GM23338 (cell line): ENCODE data around the gene STEAP1. TPM values are rescaled to one million over a fixed set of nuclear protein-coding genes. Genes with fewer than 3 reads are reported as not detected.
A peak's percentile ranks its signal among the peaks of the same experiment; 100 is the strongest.

Experiments used
- ATAC-seq: fragments of 200-7000 bp; cut with Tn5 transposase; 3 replicates; pipeline ENCODE4 v1.9.1; 2020
- DNase-seq: peaks from one replicate; pipeline ENCODE4 v3.0.0-alpha.2; 2015; ENCODE audit warnings: low spot score
- H2AFZ ChIP-seq: fragments of 200-600 bp; sonication (generic); 2 replicates; pipeline ENCODE4 v1.8.0; 2016; ENCODE audit warnings: antibody characterized with exemption, mild to moderate bottlenecking, moderate library complexity
- H3F3A ChIP-seq: fragments of 200-600 bp; sonication (generic); replicated peaks from 2 replicates; pipeline ENCODE4 v1.8.0; 2017; ENCODE audit warnings: antibody characterized with exemption, mixed run types, low read depth
- H3K27ac ChIP-seq: fragments of 200-600 bp; sonication (generic); 2 replicates; pipeline ENCODE4 v1.6.1; 2016; ENCODE audit warnings: low read depth
- H3K27me3 ChIP-seq: fragments of 200-600 bp; sonication (generic); 2 replicates; pipeline ENCODE4 v1.8.0; 2016; ENCODE audit warnings: mild to moderate bottlenecking, mixed run types, moderate library complexity; ENCODE audit not compliant: insufficient read depth
- H3K36me3 ChIP-seq: fragments of 200-600 bp; sonication (generic); 2 replicates; pipeline ENCODE4 v1.8.0; 2016; ENCODE audit warnings: mild to moderate bottlenecking; ENCODE audit not compliant: insufficient read depth
- H3K4me1 ChIP-seq: fragments of 200-600 bp; sonication (generic); 2 replicates; pipeline ENCODE4 v1.8.0; 2016; ENCODE audit warnings: mild to moderate bottlenecking, moderate library complexity; ENCODE audit not compliant: insufficient read depth
- H3K4me2 ChIP-seq: fragments of 200-600 bp; sonication (generic); 2 replicates; pipeline ENCODE4 v1.7.1; 2017; ENCODE audit warnings: mixed run types
- H3K4me3 ChIP-seq: fragments of 200-600 bp; sonication (generic); 2 replicates; pipeline ENCODE4 v1.6.1; 2016; ENCODE audit warnings: mixed run types
- H3K79me2 ChIP-seq: fragments of 200-600 bp; sonication (generic); replicated peaks from 2 replicates; pipeline ENCODE4 v1.8.0; 2017; ENCODE audit warnings: mild to moderate bottlenecking; ENCODE audit not compliant: insufficient read depth
- H3K9me2 ChIP-seq: fragments of 200-600 bp; sonication (generic); 2 replicates; pipeline ENCODE4 v1.8.0; 2017; ENCODE audit not compliant: insufficient read depth
- H4K20me1 ChIP-seq: fragments of 200-600 bp; sonication (generic); replicated peaks from 2 replicates; pipeline ENCODE4 v1.8.0; 2017; ENCODE audit warnings: mild to moderate bottlenecking; ENCODE audit not compliant: insufficient read depth
- H3K27ac Mint-ChIP-seq: 2 replicates; pipeline ENCODE4 v1.8.0; 2020; ENCODE audit warnings: inconsistent platforms, mild to moderate bottlenecking, moderate library complexity, mixed read lengths
- H3K27me3 Mint-ChIP-seq: 3 replicates; pipeline ENCODE4 v1.8.0; 2022; ENCODE audit warnings: low read depth, mild to moderate bottlenecking, moderate library complexity, mixed read lengths, inconsistent platforms; ENCODE audit not compliant: insufficient read depth, poor library complexity
- H3K36me3 Mint-ChIP-seq: 3 replicates; pipeline ENCODE4 v1.8.0; 2021; ENCODE audit warnings: low read depth, mild to moderate bottlenecking, inconsistent platforms, moderate library complexity, mixed read lengths
- H3K4me1 Mint-ChIP-seq: 3 replicates; pipeline ENCODE4 v1.8.0; 2020; ENCODE audit warnings: mild to moderate bottlenecking, inconsistent platforms, mixed read lengths
- H3K4me3 Mint-ChIP-seq: 3 replicates; pipeline ENCODE4 v1.8.0; 2021; ENCODE audit warnings: moderate library complexity, mild to moderate bottlenecking, inconsistent platforms, mixed read lengths
- H3K9me3 Mint-ChIP-seq: 3 replicates; pipeline ENCODE4 v1.8.0; 2020; ENCODE audit warnings: moderate library complexity, mild to moderate bottlenecking, inconsistent platforms, mixed read lengths
- CREB1 ChIP-seq: fragments of 250-450 bp; sonication (Bioruptor Pico); IDR thresholded peaks from 2 replicates; pipeline ENCODE4 v1.5.0; 2020; ENCODE audit warnings: low read depth, mild to moderate bottlenecking, moderate library complexity
- EZH2 ChIP-seq: fragments of 200-600 bp; sonication (generic); IDR thresholded peaks from one replicate; pipeline ENCODE4 v1.8.0; 2017; ENCODE audit warnings: antibody characterized with exemption, mild to moderate bottlenecking, low read depth; ENCODE audit not compliant: unreplicated experiment
- EZH2phosphoT487 ChIP-seq: fragments of 200-600 bp; sonication (generic); IDR thresholded peaks from one replicate; pipeline ENCODE4 v1.8.1; 2018; ENCODE audit warnings: antibody characterized with exemption; ENCODE audit not compliant: unreplicated experiment
- JUNB ChIP-seq: IDR thresholded peaks from one replicate; pipeline ENCODE4 v1.6.1; 2016; ENCODE audit warnings: antibody characterized with exemption; ENCODE audit not compliant: unreplicated experiment
- NANOG ChIP-seq: IDR thresholded peaks from 2 replicates; pipeline ENCODE4 v1.6.1; 2016; ENCODE audit warnings: antibody characterized with exemption, borderline replicate concordance
- POLR2AphosphoS5 ChIP-seq: IDR thresholded peaks from 2 replicates; pipeline ENCODE4 v1.6.1; 2016; ENCODE audit warnings: antibody characterized with exemption, low read depth
- STAT1 ChIP-seq: IDR thresholded peaks from one replicate; pipeline ENCODE4 v1.6.1; 2016; ENCODE audit warnings: antibody characterized with exemption; ENCODE audit not compliant: unreplicated experiment
- ZNF114 ChIP-seq: fragments of 250-450 bp; sonication (Bioruptor Pico); IDR thresholded peaks from 2 replicates; pipeline ENCODE4 v1.5.0; 2020; ENCODE audit warnings: mild to moderate bottlenecking, moderate library complexity
- ZNF331 ChIP-seq: fragments of 250-450 bp; sonication (Bioruptor Pico); IDR thresholded peaks from 2 replicates; pipeline ENCODE4 v1.5.0; 2020; ENCODE audit warnings: low read depth, mild to moderate bottlenecking, moderate library complexity
- polyA plus RNA-seq: library from polyadenylated mRNA; unstranded; fragments of >200 nt; fragmentation: Nextera tagmentation; extraction: Ambion mirVana; gene quantifications from 2 replicates; pipeline ENCODE4 v1.2.1, GENCODE V29; 2016
- total RNA-seq: library from RNA; depleted of rRNA; stranded (reverse); fragments of >200 nt; shearing (Covaris generic); gene quantifications from 2 replicates; pipeline ENCODE4 v1.2.3, GENCODE V29; 2014
- TF ChIP-seq, protein P1 (sequence below), 2 experiments: fragments of 200-600 bp in 1 of 2; sonication (generic) in 1 of 2; conservative IDR thresholded peaks; 2 replicates each; pipeline versions ENCODE4 v1.5.1 to v1.6.1; 2016 to 2017; ENCODE audit warnings: antibody characterized with exemption in 2 of 2, low read depth in 2 of 2, mild to moderate bottlenecking in 2 of 2, moderate library complexity in 1 of 2
- TF ChIP-seq, protein P2 (sequence below): fragments of 250-450 bp; sonication (Bioruptor Pico); IDR thresholded peaks from 2 replicates; pipeline ENCODE4 v1.5.0; 2020; ENCODE audit warnings: mild to moderate bottlenecking, moderate library complexity
- TF ChIP-seq, protein P3 (sequence below): IDR thresholded peaks from one replicate; pipeline ENCODE4 v1.6.1; 2018; ENCODE audit warnings: antibody characterized with exemption; ENCODE audit not compliant: unreplicated experiment

STEAP1 gene
- total and polyA plus RNA-seq, 2 experiments from 2014 or later = 14.7 to 14.9 TPM

DNA sequence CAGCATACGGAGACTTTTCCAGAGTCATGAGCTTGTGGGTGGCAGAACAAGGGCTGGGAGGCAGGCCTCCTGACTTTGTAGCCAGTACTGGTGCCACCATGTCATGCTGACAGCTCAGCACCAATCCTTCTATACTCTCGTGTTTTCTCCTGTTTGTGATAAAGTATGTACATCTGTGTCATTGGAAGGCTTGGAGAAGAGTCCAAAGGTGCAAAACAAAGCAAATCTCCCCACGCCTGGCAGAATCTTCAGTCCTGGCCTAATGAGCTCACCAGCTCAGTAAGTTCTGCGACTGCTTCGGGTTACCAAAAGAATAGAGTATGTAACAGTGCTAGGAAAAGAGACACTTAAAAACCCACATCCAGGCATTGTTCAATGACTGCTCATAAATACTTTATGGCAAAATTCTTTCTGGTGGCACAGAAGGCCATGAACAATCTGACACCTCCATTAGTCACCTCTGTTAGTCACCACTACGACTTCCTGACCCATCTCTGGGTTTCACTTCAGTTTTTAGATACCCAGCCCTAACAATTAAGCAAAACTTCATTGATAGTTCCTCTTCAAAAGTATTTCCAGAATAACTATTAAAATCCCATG, 24.5 kb downstream of the STEAP1 start:
- no peak overlapping the region for H3K27ac ChIP-seq
- Mint-ChIP-seq H3K4me1 (peaks cover 9% of the 10 kb centered on the region; the same call in 2 of the 3 replicates), H3K9me3 (peaks cover 15% of the 10 kb centered on the region), H3K36me3 (peaks cover 7% of the 10 kb centered on the region; the same call in 1 of the 3 replicates), H3K4me3 (no peak overlapping the region), H3K27ac (no peak overlapping the region), H3K27me3 (peaks cover 1% of the 10 kb centered on the region)
- no peaks in the 10 kb centered on the region for H3F3A ChIP-seq
- no peaks in the 10 kb centered on the region for H3K27me3 ChIP-seq
- 0 out of 2 replicates have a peak, but pooled peaks cover 5% of the 10 kb centered on the region for H3K4me1 ChIP-seq
- no peak overlapping the region for H3K4me2 ChIP-seq
- no peaks in the 10 kb centered on the region for H3K79me2 ChIP-seq
- H2AFZ ChIP-seq = 0 out of 2 replicates have a peak overlapping the region, but pooled peaks have one; percentile 34
- no peak overlapping the region for H3K4me3 ChIP-seq
- H3K9me2 ChIP-seq = peaks cover 6% of the 10 kb centered on the region; the same call in 1 of the 2 replicates
- DNase-seq = no peak
- TF ChIP-seq POLR2AphosphoS5 = no peak
- no peak for TF ChIP-seq ZNF331 (CRISPR knock-in tag)
- no peak for TF ChIP-seq CREB1 (CRISPR knock-in tag)
- TF ChIP-seq STAT1 = no peak
- TF ChIP-seq NANOG = no peak
- no peak for TF ChIP-seq EZH2phosphoT487
- TF ChIP-seq, protein P1, sequence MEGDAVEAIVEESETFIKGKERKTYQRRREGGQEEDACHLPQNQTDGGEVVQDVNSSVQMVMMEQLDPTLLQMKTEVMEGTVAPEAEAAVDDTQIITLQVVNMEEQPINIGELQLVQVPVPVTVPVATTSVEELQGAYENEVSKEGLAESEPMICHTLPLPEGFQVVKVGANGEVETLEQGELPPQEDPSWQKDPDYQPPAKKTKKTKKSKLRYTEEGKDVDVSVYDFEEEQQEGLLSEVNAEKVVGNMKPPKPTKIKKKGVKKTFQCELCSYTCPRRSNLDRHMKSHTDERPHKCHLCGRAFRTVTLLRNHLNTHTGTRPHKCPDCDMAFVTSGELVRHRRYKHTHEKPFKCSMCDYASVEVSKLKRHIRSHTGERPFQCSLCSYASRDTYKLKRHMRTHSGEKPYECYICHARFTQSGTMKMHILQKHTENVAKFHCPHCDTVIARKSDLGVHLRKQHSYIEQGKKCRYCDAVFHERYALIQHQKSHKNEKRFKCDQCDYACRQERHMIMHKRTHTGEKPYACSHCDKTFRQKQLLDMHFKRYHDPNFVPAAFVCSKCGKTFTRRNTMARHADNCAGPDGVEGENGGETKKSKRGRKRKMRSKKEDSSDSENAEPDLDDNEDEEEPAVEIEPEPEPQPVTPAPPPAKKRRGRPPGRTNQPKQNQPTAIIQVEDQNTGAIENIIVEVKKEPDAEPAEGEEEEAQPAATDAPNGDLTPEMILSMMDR (conservative IDR thresholded peaks at IDR 0.05; ENCODE audit: low read depth in 2 of 2) = no peak
- no peak for TF ChIP-seq EZH2
- TF ChIP-seq, protein P2, sequence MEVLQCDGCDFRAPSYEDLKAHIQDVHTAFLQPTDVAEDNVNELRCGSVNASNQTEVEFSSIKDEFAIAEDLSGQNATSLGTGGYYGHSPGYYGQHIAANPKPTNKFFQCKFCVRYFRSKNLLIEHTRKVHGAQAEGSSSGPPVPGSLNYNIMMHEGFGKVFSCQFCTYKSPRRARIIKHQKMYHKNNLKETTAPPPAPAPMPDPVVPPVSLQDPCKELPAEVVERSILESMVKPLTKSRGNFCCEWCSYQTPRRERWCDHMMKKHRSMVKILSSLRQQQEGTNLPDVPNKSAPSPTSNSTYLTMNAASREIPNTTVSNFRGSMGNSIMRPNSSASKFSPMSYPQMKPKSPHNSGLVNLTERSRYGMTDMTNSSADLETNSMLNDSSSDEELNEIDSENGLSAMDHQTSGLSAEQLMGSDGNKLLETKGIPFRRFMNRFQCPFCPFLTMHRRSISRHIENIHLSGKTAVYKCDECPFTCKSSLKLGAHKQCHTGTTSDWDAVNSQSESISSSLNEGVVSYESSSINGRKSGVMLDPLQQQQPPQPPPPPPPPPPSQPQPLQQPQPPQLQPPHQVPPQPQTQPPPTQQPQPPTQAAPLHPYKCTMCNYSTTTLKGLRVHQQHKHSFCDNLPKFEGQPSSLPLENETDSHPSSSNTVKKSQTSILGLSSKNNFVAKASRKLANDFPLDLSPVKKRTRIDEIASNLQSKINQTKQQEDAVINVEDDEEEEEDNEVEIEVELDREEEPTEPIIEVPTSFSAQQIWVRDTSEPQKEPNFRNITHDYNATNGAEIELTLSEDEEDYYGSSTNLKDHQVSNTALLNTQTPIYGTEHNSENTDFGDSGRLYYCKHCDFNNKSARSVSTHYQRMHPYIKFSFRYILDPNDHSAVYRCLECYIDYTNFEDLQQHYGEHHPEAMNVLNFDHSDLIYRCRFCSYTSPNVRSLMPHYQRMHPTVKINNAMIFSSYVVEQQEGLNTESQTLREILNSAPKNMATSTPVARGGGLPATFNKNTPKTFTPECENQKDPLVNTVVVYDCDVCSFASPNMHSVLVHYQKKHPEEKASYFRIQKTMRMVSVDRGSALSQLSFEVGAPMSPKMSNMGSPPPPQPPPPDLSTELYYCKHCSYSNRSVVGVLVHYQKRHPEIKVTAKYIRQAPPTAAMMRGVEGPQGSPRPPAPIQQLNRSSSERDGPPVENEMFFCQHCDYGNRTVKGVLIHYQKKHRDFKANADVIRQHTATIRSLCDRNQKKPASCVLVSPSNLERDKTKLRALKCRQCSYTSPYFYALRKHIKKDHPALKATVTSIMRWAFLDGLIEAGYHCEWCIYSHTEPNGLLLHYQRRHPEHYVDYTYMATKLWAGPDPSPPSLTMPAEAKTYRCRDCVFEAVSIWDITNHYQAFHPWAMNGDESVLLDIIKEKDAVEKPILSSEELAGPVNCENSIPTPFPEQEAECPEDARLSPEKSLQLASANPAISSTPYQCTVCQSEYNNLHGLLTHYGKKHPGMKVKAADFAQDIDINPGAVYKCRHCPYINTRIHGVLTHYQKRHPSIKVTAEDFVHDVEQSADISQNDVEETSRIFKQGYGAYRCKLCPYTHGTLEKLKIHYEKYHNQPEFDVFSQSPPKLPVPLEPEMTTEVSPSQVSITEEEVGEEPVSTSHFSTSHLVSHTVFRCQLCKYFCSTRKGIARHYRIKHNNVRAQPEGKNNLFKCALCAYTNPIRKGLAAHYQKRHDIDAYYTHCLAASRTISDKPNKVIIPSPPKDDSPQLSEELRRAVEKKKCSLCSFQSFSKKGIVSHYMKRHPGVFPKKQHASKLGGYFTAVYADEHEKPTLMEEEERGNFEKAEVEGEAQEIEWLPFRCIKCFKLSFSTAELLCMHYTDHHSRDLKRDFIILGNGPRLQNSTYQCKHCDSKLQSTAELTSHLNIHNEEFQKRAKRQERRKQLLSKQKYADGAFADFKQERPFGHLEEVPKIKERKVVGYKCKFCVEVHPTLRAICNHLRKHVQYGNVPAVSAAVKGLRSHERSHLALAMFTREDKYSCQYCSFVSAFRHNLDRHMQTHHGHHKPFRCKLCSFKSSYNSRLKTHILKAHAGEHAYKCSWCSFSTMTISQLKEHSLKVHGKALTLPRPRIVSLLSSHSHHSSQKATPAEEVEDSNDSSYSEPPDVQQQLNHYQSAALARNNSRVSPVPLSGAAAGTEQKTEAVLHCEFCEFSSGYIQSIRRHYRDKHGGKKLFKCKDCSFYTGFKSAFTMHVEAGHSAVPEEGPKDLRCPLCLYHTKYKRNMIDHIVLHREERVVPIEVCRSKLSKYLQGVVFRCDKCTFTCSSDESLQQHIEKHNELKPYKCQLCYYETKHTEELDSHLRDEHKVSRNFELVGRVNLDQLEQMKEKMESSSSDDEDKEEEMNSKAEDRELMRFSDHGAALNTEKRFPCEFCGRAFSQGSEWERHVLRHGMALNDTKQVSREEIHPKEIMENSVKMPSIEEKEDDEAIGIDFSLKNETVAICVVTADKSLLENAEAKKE (CRISPR knock-in tag) = no peak
- TF ChIP-seq, protein P3, sequence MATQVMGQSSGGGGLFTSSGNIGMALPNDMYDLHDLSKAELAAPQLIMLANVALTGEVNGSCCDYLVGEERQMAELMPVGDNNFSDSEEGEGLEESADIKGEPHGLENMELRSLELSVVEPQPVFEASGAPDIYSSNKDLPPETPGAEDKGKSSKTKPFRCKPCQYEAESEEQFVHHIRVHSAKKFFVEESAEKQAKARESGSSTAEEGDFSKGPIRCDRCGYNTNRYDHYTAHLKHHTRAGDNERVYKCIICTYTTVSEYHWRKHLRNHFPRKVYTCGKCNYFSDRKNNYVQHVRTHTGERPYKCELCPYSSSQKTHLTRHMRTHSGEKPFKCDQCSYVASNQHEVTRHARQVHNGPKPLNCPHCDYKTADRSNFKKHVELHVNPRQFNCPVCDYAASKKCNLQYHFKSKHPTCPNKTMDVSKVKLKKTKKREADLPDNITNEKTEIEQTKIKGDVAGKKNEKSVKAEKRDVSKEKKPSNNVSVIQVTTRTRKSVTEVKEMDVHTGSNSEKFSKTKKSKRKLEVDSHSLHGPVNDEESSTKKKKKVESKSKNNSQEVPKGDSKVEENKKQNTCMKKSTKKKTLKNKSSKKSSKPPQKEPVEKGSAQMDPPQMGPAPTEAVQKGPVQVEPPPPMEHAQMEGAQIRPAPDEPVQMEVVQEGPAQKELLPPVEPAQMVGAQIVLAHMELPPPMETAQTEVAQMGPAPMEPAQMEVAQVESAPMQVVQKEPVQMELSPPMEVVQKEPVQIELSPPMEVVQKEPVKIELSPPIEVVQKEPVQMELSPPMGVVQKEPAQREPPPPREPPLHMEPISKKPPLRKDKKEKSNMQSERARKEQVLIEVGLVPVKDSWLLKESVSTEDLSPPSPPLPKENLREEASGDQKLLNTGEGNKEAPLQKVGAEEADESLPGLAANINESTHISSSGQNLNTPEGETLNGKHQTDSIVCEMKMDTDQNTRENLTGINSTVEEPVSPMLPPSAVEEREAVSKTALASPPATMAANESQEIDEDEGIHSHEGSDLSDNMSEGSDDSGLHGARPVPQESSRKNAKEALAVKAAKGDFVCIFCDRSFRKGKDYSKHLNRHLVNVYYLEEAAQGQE = no peak
- TF ChIP-seq ZNF114 = no peak
- no peak for TF ChIP-seq JUNB
- ATAC-seq = no peak
- no peaks in the 10 kb centered on the region for H4K20me1 ChIP-seq
- H3K36me3 ChIP-seq = no peaks in the 10 kb centered on the region
